Fibroblast of upper back skin (primary cell): Measurements from ENCODE around the gene MRTFB.
"Not testable (repeated sequence)": the region's sequence is repeated elsewhere in the genome, so short reads cannot be mapped to it uniquely, and the experiment has no call there.

ENCODE experiments used
- DNase-seq: peaks from one replicate; pipeline ENCODE4 v3.0.0-alpha.2; 2013

MRTFB gene

DNA sequence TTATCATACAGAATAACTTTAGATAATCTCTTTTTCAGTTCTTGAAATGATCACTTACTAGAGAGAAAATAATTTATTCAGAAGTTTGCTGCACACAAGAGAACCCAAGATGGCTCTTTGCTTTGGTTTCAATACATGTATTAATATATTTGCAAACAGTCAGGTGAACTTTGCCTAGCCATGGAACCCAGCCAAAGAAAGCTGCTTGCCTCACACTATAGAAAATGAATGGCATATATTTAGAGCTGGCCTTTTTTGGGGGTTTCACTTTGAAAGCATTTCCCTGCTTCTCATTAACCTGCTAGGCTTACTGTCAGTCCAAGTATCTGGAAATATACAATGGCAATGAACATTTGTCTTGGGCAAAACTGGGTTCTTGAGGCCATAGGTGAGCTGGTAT lies 75.3 kb downstream of the MRTFB start:
- no peak for DNase-seq

- DNase-seq, result no peak
Measured at GRCh38 chr16:14148016-14148415, 76.9 kb downstream of the MRTFB start.

DNA sequence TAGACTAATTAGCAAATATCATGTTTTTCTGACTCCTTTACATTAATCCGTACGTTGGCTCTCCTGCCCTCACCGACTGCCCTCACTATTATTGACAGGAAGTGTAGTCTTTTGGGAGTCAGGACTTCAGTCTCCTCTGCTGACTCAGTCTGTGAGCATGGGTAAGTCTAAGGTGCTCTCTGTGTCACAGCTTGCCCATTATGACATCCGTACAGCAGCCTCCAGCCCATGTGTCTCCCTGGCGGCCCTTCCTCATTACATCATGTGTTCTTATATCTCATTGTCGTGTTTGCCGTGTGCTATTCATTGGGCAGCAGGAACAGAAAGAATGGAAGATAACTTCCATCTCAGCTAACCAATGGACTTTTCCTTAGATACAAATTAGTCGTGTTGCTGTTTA lies 77.5 kb downstream of the MRTFB start:
- DNase-seq, result no peak

DNA sequence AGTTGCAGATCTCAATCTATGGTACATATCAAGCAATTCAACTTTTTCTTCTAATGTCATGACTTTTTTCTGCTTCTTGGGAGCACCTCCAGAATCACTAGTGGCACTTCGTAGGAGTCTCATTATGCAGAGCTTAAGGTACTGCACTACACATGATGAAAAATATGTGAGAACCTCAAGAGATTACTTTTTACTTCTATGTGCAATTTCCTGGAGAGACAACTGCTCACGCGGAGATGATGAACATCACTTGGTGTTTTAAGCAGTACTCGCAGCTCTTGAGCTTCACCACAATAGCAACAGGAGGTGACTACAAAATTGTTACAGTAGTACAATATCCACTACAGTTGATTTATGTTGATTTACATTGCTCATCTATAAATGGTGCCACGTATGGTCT lies 79.7 kb downstream of the MRTFB start:
- DNase-seq, result no peak

- DNase-seq, result peak; percentile 40
Measured at GRCh38 chr16:14151256-14152030, 80.3 kb downstream of the MRTFB start.

GRCh38 chr16:14155572-14156190 lies 84.6 kb downstream of the MRTFB start:
- no peak for DNase-seq

- no peak for DNase-seq
Measured at GRCh38 chr16:14164916-14165662, 94.0 kb downstream of the MRTFB start.

DNA sequence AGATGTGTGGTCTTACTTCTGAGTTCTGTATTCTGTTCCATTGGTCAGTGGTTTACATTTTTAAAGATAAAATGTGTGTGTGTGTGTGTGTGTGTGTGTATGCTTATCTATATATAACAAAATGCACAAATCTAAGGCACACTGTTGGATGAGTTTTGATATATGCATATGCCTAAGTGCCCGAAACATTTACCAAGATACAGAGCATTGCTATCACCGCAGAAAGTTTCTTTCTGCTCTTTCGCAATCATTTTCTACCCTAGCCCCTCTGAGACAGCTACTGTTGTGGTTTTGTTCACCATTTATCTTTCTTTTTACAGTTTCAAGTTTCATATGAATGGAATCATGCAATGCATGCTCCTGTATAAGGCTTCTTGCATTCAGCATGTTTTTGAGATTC lies 97.0 kb downstream of the MRTFB start:
- DNase-seq, result peak; percentile 51

DNA sequence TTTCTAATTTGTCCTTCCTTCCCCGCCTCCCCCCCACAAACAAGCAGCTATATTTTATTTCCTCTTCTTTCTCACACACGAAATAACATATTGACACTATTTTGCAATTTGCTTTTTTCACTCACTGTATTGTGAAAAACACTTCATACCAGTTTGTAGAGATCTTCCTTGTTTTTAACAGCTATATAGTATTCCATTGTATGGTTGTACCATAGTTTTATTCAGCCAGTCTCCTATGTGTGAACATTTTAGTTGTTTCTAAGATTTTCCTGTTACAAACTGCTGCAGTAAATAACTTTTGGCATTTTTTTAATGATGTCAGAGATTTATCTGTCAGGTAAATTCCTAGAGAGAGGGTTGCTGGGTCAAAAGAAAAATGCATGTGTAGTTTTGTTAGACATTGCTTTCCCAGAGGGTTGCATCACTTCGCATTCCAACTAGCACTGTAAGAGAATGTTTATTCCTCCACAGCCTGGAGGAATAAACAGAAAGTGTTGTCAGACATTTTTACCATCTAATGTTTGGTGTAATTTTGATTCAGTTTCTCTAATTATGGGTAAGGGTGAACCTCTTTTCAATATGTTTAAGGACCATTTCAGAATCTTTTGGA lies 101.2 kb downstream of the MRTFB start:
- peak; percentile 28 for DNase-seq

GRCh38 chr16:14175086-14175485 lies 104.0 kb downstream of the MRTFB start:
- DNase-seq, result no peak

DNA sequence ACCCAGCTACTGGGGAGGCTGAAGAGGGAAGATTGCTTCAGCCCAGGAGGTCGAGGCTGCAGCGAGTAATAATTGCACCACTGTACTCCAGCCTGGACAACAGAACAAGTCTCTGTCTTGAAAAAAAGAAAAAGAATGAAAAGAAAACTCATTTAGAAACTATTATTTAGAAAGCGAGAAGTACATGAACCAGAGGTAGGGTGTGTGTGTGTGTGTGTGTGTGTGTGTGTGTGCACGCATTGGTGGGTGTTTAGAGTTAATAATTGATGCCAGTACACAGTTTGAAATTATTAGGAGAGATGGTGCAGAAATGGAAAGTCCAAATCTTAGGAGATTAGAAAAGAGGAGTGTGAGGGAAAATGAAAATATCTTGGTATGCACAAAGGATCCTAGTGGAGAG lies 106.6 kb downstream of the MRTFB start:
- no peak for DNase-seq

- peak; percentile 20 for DNase-seq
Measured at GRCh38 chr16:14179116-14179515, 108.0 kb downstream of the MRTFB start.

- DNase-seq, result no peak
Measured at GRCh38 chr16:14180481-14180944, 109.4 kb downstream of the MRTFB start.

- DNase-seq, result peak; percentile 84
Measured at GRCh38 chr16:14181371-14182050, 110.4 kb downstream of the MRTFB start.

DNA sequence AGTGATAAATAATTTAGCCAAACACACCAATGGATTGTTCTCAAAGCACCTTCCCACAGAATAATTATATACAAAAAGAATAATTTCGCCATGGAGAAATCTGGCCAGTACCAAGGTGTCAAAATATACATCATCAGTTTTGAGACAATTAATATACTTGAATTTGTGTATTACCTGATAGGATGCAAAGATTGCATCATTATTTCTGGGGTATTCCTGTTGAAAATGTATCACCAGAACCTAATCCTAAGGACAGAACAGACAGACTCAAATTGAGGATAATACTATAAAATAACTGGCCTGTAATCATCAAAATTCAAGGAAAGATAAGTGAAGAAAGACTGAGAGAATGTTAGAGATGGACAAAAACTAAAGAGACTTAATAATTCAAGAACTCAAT lies 111.9 kb downstream of the MRTFB start:
- DNase-seq, result no peak

DNA sequence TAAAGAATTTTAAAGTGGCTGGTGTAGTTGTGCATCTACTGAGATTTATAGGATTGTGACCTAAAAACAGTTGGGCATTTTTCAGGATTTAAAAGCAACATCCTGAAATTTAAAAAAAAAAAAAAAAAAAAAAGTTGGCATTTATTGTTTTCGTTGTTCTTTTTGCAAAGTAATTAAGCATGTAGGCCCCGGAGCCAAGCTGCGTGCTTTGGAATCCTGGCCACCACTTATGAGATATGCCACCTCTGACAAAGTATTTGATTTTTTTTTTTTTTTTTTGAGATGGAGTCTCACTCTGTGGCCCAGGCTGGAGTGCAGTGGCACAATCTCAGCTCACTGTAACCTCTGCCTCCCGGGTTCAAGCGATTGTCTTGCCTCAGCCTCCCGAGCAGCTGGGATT lies 112.8 kb downstream of the MRTFB start:
- not testable (repeated sequence) for DNase-seq

DNA sequence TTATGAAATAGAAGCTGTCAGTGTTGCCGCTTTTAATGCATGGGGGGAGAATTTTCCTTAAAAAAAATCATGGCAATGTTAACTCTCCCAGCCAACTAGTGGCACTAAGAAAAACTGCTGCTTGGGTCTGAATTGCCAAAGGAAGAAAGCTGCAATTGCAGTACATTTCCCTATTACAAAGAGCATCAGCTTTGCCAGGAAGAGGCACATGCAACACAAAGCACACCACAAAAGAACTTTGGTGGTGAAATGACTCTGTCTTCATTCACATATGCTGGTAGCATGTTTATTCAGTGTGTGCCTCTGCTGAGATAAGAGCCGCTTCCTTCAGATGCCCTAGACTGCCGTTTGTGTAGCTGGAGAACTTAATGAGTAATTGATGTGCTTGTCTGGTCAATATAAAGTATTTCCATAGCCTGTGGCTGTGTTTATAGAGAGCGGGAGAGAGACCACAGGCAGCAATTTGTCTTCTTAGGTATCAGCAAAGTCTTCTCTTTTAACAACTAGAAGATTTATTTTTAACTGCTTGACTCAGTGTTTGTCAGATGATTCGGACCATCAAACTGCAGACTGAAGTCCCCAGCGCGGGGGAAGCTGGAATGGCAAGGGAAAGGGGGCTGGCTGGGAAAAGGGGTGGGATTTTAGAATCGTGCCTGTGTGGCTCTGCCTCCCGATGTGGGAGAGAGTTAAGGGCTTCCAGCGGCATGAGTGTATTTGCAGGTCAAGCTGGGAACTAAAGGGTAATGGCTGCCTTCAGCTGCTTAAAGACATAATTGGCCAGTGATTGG lies 115.1 kb downstream of the MRTFB start:
- DNase-seq, result peak; percentile 89

DNA sequence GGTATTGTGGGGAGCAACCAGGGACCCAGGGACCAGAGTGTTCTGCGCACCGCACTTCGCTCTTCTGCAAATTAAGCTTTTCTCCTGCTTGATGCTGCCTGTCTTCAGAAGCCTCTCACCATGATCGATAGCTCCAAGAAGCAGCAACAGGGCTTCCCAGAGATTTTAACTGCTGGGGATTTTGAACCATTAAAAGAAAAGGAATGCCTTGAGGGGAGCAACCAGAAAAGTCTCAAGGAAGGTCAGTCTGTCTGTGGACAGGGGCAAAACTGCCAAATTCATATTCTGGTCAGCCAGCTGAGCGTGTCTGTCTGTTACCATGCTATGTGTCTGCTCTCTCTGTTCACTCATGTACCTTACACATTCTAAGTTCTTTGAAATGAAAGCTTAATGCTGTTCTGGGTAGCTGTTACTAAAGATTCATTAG lies 115.7 kb downstream of the MRTFB start:
- DNase-seq, result no peak

DNA sequence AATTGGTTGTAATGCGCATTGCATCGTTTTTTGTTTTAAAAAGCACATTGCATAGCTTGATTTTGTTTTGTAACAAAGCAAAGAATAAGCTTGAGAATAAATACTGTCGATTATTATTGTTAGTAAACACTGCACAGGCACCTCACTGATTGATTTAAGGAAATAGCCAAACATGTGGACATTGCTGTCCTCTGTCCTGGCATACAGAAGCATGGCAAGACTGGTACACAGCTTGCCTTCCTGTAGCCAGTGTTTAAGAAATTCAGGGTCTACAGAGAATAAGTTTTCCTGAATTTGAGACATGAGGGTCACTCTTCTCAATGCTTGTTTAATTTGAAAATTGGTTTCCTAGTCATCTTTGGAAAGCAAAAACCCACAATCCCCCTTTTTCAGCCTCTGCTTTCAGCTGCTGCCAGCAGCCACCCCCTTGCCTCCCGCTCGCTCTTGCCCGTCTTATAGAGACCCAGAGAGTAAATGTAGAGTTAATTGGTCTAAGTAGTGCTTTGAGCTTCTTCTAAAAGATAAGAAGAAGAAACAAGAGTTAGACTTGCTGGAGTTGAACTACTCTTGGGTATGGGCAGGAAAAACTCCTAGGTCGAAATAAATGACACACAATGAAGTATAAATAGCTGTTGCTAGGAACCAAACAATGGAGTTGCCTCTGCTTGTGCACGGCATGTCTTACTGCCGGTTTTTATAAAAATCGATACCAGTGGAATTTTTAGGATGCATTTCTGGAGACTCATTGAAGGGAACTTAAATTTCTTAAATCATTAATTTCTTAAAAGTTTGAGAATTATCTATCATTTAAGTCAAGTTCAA lies 116.6 kb downstream of the MRTFB start:
- no peak for DNase-seq

- DNase-seq, result no peak
Measured at GRCh38 chr16:14193316-14193871, 122.3 kb downstream of the MRTFB start.

DNA sequence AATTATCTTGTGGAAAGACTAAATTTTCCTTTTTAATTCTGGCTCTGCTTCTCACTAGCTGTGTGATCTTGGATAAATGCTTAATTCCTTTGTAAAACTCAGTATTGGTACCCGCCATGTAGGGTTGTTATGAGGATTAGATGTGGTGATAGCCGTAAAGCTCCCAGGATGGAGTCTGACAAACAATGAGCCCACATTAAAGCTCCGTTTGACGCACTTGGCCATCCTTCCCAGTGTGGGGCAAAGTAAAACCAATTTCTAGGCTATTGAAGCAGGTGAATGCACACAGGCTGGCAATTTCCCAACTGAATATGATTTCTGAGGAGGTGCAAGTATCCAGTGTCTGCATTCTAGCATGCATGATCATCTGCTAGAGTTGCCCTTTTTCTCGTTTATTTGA lies 123.6 kb downstream of the MRTFB start:
- no peak for DNase-seq
